ENCODE results near the gene CD300LF.

DNA sequence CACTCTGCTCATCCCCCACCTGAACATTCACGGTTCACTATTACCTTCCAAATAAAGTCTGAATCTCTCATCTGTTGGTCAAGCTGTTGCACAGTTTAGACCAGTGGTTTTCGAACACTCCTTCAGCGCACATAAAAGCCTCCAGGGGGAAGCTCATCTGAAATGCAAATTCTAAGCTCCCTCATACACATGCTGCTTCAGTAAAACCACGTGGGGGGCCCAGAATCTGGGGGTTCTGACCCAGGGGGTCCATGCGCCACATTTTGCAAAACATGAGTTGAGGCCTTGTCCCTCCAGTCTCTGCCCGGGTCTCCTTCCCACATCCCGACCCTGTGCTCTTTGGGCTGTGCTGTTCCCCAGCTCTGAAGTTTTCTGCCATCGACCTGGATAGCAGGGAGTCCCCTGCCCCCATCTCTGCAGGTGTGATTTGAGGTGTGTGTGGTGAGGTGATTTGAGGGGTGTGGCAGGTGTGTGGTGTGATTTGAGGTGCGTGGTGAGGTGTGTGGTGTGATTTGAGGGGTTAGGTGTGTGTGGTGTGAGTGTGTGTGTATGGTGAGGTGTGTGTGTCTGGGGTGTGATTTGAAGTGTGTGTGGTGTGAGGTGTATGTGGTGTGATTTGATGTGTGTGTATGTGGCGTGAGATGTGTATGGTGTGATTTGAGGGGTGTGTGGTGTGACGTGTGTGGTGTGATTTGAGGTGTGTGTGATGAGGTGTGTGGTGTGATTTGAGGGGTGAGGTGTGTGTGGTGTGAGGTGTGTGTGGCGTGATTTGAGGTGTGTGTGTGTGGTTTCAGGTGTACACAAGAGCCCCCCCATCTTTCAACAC is 19.5 kb upstream of the CD300LF start:
- TF ChIP-seq EGR1 (IDR thresholded peaks at IDR 0.05; ENCODE audit: low read depth) (no peak), YY1 (IDR thresholded peaks at IDR 0.05; ENCODE audit: extremely low read depth, insufficient replicate concordance, low read depth, low read length) (no peak), POLR2AphosphoS5 (IDR thresholded peaks at IDR 0.05; ENCODE audit: low read depth, low read length) (no peak), EZH2 (IDR thresholded peaks at IDR 0.05) (no peak), RAD21 (IDR thresholded peaks at IDR 0.05; ENCODE audit: low read depth) (no peak), SIN3A (IDR thresholded peaks at IDR 0.05; ENCODE audit: low read depth) (no peak), EZH2phosphoT487 (IDR thresholded peaks at IDR 0.05; ENCODE audit: borderline replicate concordance) (no peak)
- TF ChIP-seq, protein P1, sequence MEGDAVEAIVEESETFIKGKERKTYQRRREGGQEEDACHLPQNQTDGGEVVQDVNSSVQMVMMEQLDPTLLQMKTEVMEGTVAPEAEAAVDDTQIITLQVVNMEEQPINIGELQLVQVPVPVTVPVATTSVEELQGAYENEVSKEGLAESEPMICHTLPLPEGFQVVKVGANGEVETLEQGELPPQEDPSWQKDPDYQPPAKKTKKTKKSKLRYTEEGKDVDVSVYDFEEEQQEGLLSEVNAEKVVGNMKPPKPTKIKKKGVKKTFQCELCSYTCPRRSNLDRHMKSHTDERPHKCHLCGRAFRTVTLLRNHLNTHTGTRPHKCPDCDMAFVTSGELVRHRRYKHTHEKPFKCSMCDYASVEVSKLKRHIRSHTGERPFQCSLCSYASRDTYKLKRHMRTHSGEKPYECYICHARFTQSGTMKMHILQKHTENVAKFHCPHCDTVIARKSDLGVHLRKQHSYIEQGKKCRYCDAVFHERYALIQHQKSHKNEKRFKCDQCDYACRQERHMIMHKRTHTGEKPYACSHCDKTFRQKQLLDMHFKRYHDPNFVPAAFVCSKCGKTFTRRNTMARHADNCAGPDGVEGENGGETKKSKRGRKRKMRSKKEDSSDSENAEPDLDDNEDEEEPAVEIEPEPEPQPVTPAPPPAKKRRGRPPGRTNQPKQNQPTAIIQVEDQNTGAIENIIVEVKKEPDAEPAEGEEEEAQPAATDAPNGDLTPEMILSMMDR (IDR thresholded peaks at IDR 0.05 in 2 of 3, conservative IDR thresholded peaks at IDR 0.05 in 1 of 3; ENCODE audit: borderline replicate concordance in 1 of 3, insufficient read depth in 1 of 3, low read depth in 2 of 3, low read length in 2 of 3) = no peak
- TF ChIP-seq, protein P2, sequence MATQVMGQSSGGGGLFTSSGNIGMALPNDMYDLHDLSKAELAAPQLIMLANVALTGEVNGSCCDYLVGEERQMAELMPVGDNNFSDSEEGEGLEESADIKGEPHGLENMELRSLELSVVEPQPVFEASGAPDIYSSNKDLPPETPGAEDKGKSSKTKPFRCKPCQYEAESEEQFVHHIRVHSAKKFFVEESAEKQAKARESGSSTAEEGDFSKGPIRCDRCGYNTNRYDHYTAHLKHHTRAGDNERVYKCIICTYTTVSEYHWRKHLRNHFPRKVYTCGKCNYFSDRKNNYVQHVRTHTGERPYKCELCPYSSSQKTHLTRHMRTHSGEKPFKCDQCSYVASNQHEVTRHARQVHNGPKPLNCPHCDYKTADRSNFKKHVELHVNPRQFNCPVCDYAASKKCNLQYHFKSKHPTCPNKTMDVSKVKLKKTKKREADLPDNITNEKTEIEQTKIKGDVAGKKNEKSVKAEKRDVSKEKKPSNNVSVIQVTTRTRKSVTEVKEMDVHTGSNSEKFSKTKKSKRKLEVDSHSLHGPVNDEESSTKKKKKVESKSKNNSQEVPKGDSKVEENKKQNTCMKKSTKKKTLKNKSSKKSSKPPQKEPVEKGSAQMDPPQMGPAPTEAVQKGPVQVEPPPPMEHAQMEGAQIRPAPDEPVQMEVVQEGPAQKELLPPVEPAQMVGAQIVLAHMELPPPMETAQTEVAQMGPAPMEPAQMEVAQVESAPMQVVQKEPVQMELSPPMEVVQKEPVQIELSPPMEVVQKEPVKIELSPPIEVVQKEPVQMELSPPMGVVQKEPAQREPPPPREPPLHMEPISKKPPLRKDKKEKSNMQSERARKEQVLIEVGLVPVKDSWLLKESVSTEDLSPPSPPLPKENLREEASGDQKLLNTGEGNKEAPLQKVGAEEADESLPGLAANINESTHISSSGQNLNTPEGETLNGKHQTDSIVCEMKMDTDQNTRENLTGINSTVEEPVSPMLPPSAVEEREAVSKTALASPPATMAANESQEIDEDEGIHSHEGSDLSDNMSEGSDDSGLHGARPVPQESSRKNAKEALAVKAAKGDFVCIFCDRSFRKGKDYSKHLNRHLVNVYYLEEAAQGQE (IDR thresholded peaks at IDR 0.05; ENCODE audit: low read depth) = no peak
